Natural killer cell (primary cell): ENCODE results near the gene MTERF4. TPM values are rescaled to one million over a fixed set of nuclear protein-coding genes. Genes with fewer than 3 reads are reported as not detected.

Experiments
- ATAC-seq, 3 donors: fragments of 150-1000 bp in 2 of 3; fragments of 200-7000 bp in 1 of 3; cut with Tn5 transposase; 1 replicate in 1 of 3; 2 replicates in 2 of 3; pipeline ENCODE4 v1.10.0; 2021; ENCODE audit warnings: mild to moderate bottlenecking in 2 of 3, moderate library complexity in 2 of 3
- DNase-seq, 2 donors: peaks; one replicate each; pipeline versions ENCODE4 v3.0.0 to v3.0.0-alpha.2; 2013 to 2021; ENCODE audit warnings: mixed read lengths in 1 of 2
- H3K27ac ChIP-seq: one replicate; pipeline ENCODE4 v1.5.1; 2013; ENCODE audit warnings: mild to moderate bottlenecking, low read length
- H3K27me3 ChIP-seq: one replicate; pipeline ENCODE4 v1.6.1; 2013; ENCODE audit warnings: low read length; ENCODE audit not compliant: control insufficient read depth, insufficient read depth
- H3K36me3 ChIP-seq: one replicate; pipeline ENCODE4 v1.6.1; 2013; ENCODE audit warnings: low read length; ENCODE audit not compliant: control insufficient read depth, insufficient read depth
- H3K4me1 ChIP-seq: one replicate; pipeline ENCODE4 v1.6.1; 2013; ENCODE audit warnings: low read length; ENCODE audit not compliant: control insufficient read depth, insufficient read depth
- H3K4me3 ChIP-seq: one replicate; pipeline ENCODE4 v1.5.1; 2013; ENCODE audit warnings: low read length
- H3K9me3 ChIP-seq: one replicate; pipeline ENCODE4 v1.6.1; 2013; ENCODE audit warnings: low read length; ENCODE audit not compliant: control insufficient read depth, insufficient read depth
- H3K27ac Mint-ChIP-seq, 2 donors: one replicate each; pipeline ENCODE4 v1.8.0; 2022; ENCODE audit warnings: mild to moderate bottlenecking in 2 of 2, mixed read lengths in 2 of 2, moderate library complexity in 1 of 2
- H3K27me3 Mint-ChIP-seq, 2 donors: one replicate each; pipeline ENCODE4 v1.8.0; 2022; ENCODE audit warnings: low read depth in 2 of 2, mixed read lengths in 2 of 2
- H3K36me3 Mint-ChIP-seq: one replicate; pipeline ENCODE4 v1.8.0; 2022; ENCODE audit warnings: mixed read lengths
- H3K4me1 Mint-ChIP-seq, 2 donors: one replicate each; pipeline ENCODE4 v1.8.0; 2022; ENCODE audit warnings: mixed read lengths in 2 of 2
- H3K4me3 Mint-ChIP-seq: one replicate; pipeline ENCODE4 v1.8.0; 2022; ENCODE audit warnings: mild to moderate bottlenecking, moderate library complexity, mixed read lengths
- H3K9me3 Mint-ChIP-seq, 2 donors: one replicate each; pipeline ENCODE4 v1.8.0; 2022; ENCODE audit warnings: mixed read lengths in 2 of 2
- CTCF ChIP-seq: fragments of 200-600 bp; IDR thresholded peaks from one replicate; pipeline ENCODE4 v1.8.0; 2022; ENCODE audit warnings: antibody characterized with exemption
- WGBS: methylation state at CpG from one replicate; pipeline ENCODE4 v1.1.7; 2013; ENCODE audit warnings: missing lambda C conversion rate; ENCODE audit not compliant: insufficient coverage; 5-methylcytosine and 5-hydroxymethylcytosine counted together
- intact Hi-C: fragments of 100-400 bp; cut with micrococcal nuclease; formaldehyde crosslinking; loops from one replicate; pipeline ENCODE4 v1.14.2; 2022
- total RNA-seq, 4 donors: library from RNA; stranded (reverse); fragments of 120-200 nt in 1 of 4; gene quantifications; one replicate each; pipeline versions ENCODE4 v1.2.3 to v1.2.4, GENCODE V29; 2013 to 2022

MTERF4 gene
- total RNA-seq, 3 donors from 2014 or later (not counting 1 experiment from before 2014, with no cell fraction given): 38.9 to 45.5 (median 39.2) TPM

- Histone ChIP-seq H3K9me3 (no peaks in the 10 kb centered on the region), H3K4me1 (no peaks in the 10 kb centered on the region), H3K4me3 (no peak overlapping the region), H3K36me3 (peaks cover 5% of the 10 kb centered on the region), H3K27ac (no peak overlapping the region), H3K27me3 (no peaks in the 10 kb centered on the region)
- intact Hi-C loops: no loop called here
- no peak overlapping the region for H3K4me3 Mint-ChIP-seq
- H3K27me3 Mint-ChIP-seq: no peaks in the 10 kb centered on the region
- no peaks in the 10 kb centered on the region for H3K9me3 Mint-ChIP-seq
- DNase-seq: no peak
- TF ChIP-seq CTCF: no peak
- no peaks in the 10 kb centered on the region for H3K36me3 Mint-ChIP-seq
- 92% methylated on average over 8 of the region's 8 CpGs for WGBS
- H3K4me1 Mint-ChIP-seq: no peaks in the 10 kb centered on the region
- H3K27ac Mint-ChIP-seq: no peak overlapping the region
- ATAC-seq: no peak
Measured at GRCh38 chr2:241136191-241136590, 34.1 kb upstream of the MTERF4 start.

- no peak overlapping the region for H3K27ac ChIP-seq
- intact Hi-C loops: no loop called here
- no peaks in the 10 kb centered on the region for H3K27me3 Mint-ChIP-seq
- H3K9me3 ChIP-seq: no peaks in the 10 kb centered on the region
- no peak overlapping the region for H3K27ac Mint-ChIP-seq
- no peak for TF ChIP-seq CTCF
- no peaks in the 10 kb centered on the region for H3K36me3 Mint-ChIP-seq
- peaks cover 5% of the 10 kb centered on the region for H3K36me3 ChIP-seq
- H3K27me3 ChIP-seq: no peaks in the 10 kb centered on the region
- no peak overlapping the region for H3K4me3 Mint-ChIP-seq
- no peaks in the 10 kb centered on the region for H3K4me1 ChIP-seq
- ATAC-seq (no peak), DNase-seq (no peak)
- H3K9me3 Mint-ChIP-seq: no peaks in the 10 kb centered on the region
- 95% methylated on average over 8 of the region's 9 CpGs for WGBS
- H3K4me1 Mint-ChIP-seq: no peaks in the 10 kb centered on the region
- H3K4me3 ChIP-seq: no peak overlapping the region
Measured at GRCh38 chr2:241135737-241136136, 33.6 kb upstream of the MTERF4 start.

GRCh38 chr2:241134711-241135110 is 32.6 kb upstream of the MTERF4 start:
- Histone ChIP-seq H3K9me3 (no peaks in the 10 kb centered on the region), H3K36me3 (peaks cover 5% of the 10 kb centered on the region), H3K27ac (no peak overlapping the region), H3K4me3 (no peak overlapping the region), H3K27me3 (no peaks in the 10 kb centered on the region), H3K4me1 (peaks cover under 1% of the 10 kb centered on the region)
- Mint-ChIP-seq H3K36me3 (no peaks in the 10 kb centered on the region), H3K27ac (no peak overlapping the region), H3K4me3 (no peak overlapping the region), H3K4me1 (no peaks in the 10 kb centered on the region), H3K9me3 (no peaks in the 10 kb centered on the region), H3K27me3 (no peaks in the 10 kb centered on the region)
- intact Hi-C loops: no loop called here
- ATAC-seq (peak in 1 of 3 donors; percentile 30), DNase-seq (no peak)
- no peak for TF ChIP-seq CTCF
- WGBS: 88% methylated on average over 7 of the region's 7 CpGs

- no peak for ATAC-seq
- Histone ChIP-seq H3K36me3 (peaks cover 2% of the 10 kb centered on the region), H3K4me1 (peaks cover 11% of the 10 kb centered on the region), H3K4me3 (no peak overlapping the region), H3K27ac (no peak overlapping the region), H3K27me3 (no peaks in the 10 kb centered on the region), H3K9me3 (no peaks in the 10 kb centered on the region)
- 94% methylated on average over 10 of the region's 10 CpGs for WGBS
- Mint-ChIP-seq H3K9me3 (no peaks in the 10 kb centered on the region), H3K36me3 (no peaks in the 10 kb centered on the region), H3K27me3 (no peaks in the 10 kb centered on the region), H3K4me1 (no peaks in the 10 kb centered on the region), H3K4me3 (no peak overlapping the region), H3K27ac (no peak overlapping the region)
- DNase-seq: no peak
- intact Hi-C loops: no loop called here
- no peak for TF ChIP-seq CTCF
Measured at GRCh38 chr2:241133436-241133820, 31.3 kb upstream of the MTERF4 start.
